H1 (cell line): ENCODE data around the gene VWA7. TPM values are rescaled to one million over a fixed set of nuclear protein-coding genes. Genes with fewer than 3 reads are reported as not detected.

Experiments
- CTCF ChIA-PET: fragments of 300-600 bp; sonication (Branson Sonifier 250); formaldehyde crosslinking; loops from one replicate; lab custom pipeline; 2021; ENCODE audit not compliant: partially characterized antibody; lab: Charles Lee
- POLR2A ChIA-PET: fragments of 300-600 bp; sonication (Branson Sonifier 250); formaldehyde crosslinking; loops from one replicate; lab custom pipeline; 2021; ENCODE audit warnings: inconsistent platforms; ENCODE audit not compliant: partially characterized antibody; lab: Charles Lee
- DNase-seq, 2 experiments: peaks; one replicate each; pipeline versions ENCODE4 v3.0.0 to v3.0.0-alpha.2; 2010 to 2022; ENCODE audit warnings: low spot score in 2 of 2, low read depth in 1 of 2, mixed read lengths in 1 of 2
- FAIRE-seq: peaks from 2 replicates; lab custom pipeline; 2011; peaks lifted over from hg19 to GRCh38; lab: Jason Lieb, UNC
- H2AFZ ChIP-seq: 2 replicates; pipeline ENCODE4 v1.8.1; 2012; ENCODE audit warnings: low read length, inconsistent platforms
- H2AK5ac ChIP-seq: 2 replicates; pipeline ENCODE4 v1.6.1; 2013; ENCODE audit warnings: low read depth, low read length
- H2BK120ac ChIP-seq: replicated peaks from 2 replicates; pipeline ENCODE3; 2013; ENCODE audit warnings: low read depth, low read length, inconsistent platforms
- H2BK12ac ChIP-seq: 2 replicates; pipeline ENCODE4 v1.6.1; 2013; ENCODE audit warnings: low read depth, low read length
- H2BK15ac ChIP-seq: 2 replicates; pipeline ENCODE4 v1.6.1; 2013; ENCODE audit warnings: low read length
- H2BK20ac ChIP-seq: 2 replicates; pipeline ENCODE4 v1.6.1; 2013; ENCODE audit warnings: low read length
- H2BK5ac ChIP-seq: 2 replicates; pipeline ENCODE4 v1.6.1; 2013; ENCODE audit warnings: low read depth, low read length
- H3K14ac ChIP-seq: 2 replicates; pipeline ENCODE4 v1.6.1; 2013; ENCODE audit warnings: inconsistent platforms; ENCODE audit not compliant: insufficient read length
- H3K18ac ChIP-seq: 2 replicates; pipeline ENCODE4 v1.6.1; 2013; ENCODE audit warnings: low read length; ENCODE audit errors: extremely low read depth
- H3K23ac ChIP-seq: 2 replicates; pipeline ENCODE4 v1.6.1; 2013; ENCODE audit warnings: inconsistent platforms; ENCODE audit not compliant: insufficient read length
- H3K23me2 ChIP-seq: 2 replicates; pipeline ENCODE4 v1.6.1; 2013; ENCODE audit warnings: low read depth, low read length
- H3K27ac ChIP-seq: 2 replicates; pipeline ENCODE4 v1.6.1; 2011; ENCODE audit warnings: low read depth, low read length, inconsistent platforms
- H3K27me3 ChIP-seq, 4 experiments: replicated peaks in 1 of 4; 1 replicate in 1 of 4; 2 replicates in 3 of 4; pipeline versions ENCODE4 v1.6.1 to v1.8.1; 2011 to 2013; ENCODE audit warnings: low read length in 3 of 4, mild to moderate bottlenecking in 3 of 4, inconsistent platforms in 2 of 4, mixed read lengths in 2 of 4, moderate library complexity in 1 of 4; ENCODE audit not compliant: control insufficient read depth in 3 of 4, insufficient read depth in 3 of 4; ENCODE audit errors: extremely low read depth in 1 of 4
- H3K36me3 ChIP-seq, 4 experiments: 2 replicates each; pipeline versions ENCODE4 v1.6.1 to v1.8.1; 2011 to 2013; ENCODE audit warnings: mild to moderate bottlenecking in 4 of 4, low read length in 3 of 4, moderate library complexity in 2 of 4, control low read depth in 1 of 4, inconsistent platforms in 1 of 4; ENCODE audit not compliant: insufficient read depth in 4 of 4, control insufficient read depth in 2 of 4
- H3K4ac ChIP-seq: replicated peaks from 2 replicates; pipeline ENCODE3; 2013; ENCODE audit warnings: low read length, low read depth, mixed read lengths, inconsistent platforms; ENCODE audit not compliant: insufficient read length
- H3K4me1 ChIP-seq, 4 experiments: replicated peaks in 1 of 4; 1 replicate in 1 of 4; 2 replicates in 3 of 4; pipeline versions ENCODE4 v1.6.1 to v1.8.1; 2011 to 2013; ENCODE audit warnings: low read length in 3 of 4, inconsistent platforms in 2 of 4, mixed read lengths in 1 of 4; ENCODE audit not compliant: insufficient read depth in 4 of 4, control insufficient read depth in 3 of 4
- H3K4me2 ChIP-seq, 2 experiments: 2 replicates each; pipeline versions ENCODE4 v1.6.1 to v1.8.1; 2011 to 2013; ENCODE audit warnings: low read depth in 2 of 2, low read length in 2 of 2, control low read depth in 1 of 2, inconsistent platforms in 1 of 2, mild to moderate bottlenecking in 1 of 2; ENCODE audit not compliant: insufficient read depth in 1 of 2
- H3K4me3 ChIP-seq, 4 experiments: fragments of 200-600, 300-600 bp in 1 of 4; sonication (generic), shearing (Covaris generic), sonication (Bioruptor Twin) in 1 of 4; 2 replicates each; pipeline versions ENCODE4 v1.5.1 to v1.8.1; 2011 to 2016; ENCODE audit warnings: low read length in 4 of 4, low read depth in 3 of 4, control low read depth in 2 of 4, inconsistent platforms in 2 of 4, mild to moderate bottlenecking in 2 of 4, mixed read lengths in 1 of 4, moderate library complexity in 1 of 4; ENCODE audit not compliant: insufficient read depth in 2 of 4; ENCODE audit errors: extremely low read depth in 1 of 4
- H3K56ac ChIP-seq: replicated peaks from 2 replicates; pipeline ENCODE3; 2013; ENCODE audit warnings: low read depth, mild to moderate bottlenecking, mixed read lengths, low read length, inconsistent platforms; ENCODE audit not compliant: insufficient read length
- H3K79me1 ChIP-seq: 2 replicates; pipeline ENCODE4 v1.6.1; 2013; ENCODE audit warnings: low read depth, low read length, control low read depth
- H3K79me2 ChIP-seq, 2 experiments: 2 replicates each; pipeline versions ENCODE4 v1.6.1 to v1.8.1; 2012 to 2013; ENCODE audit warnings: low read length in 2 of 2, mild to moderate bottlenecking in 2 of 2, inconsistent platforms in 1 of 2; ENCODE audit not compliant: insufficient read depth in 2 of 2, control insufficient read depth in 1 of 2
- H3K9ac ChIP-seq, 4 experiments: replicated peaks in 1 of 4; 1 replicate in 1 of 4; 2 replicates in 3 of 4; pipeline versions ENCODE4 v1.6.1 to v1.8.1; 2011 to 2013; ENCODE audit warnings: low read depth in 3 of 4, low read length in 3 of 4, control low read depth in 2 of 4, mild to moderate bottlenecking in 2 of 4, moderate library complexity in 2 of 4, inconsistent platforms in 1 of 4; ENCODE audit errors: extremely low read depth in 1 of 4
- H3K9me3 ChIP-seq, 2 experiments: 2 replicates each; pipeline versions ENCODE4 v1.6.1 to v1.8.1; 2012 to 2013; ENCODE audit warnings: mild to moderate bottlenecking in 2 of 2, moderate library complexity in 2 of 2, control low read depth in 1 of 2, inconsistent platforms in 1 of 2, low read depth in 1 of 2, low read length in 1 of 2, mixed read lengths in 1 of 2; ENCODE audit not compliant: insufficient read depth in 2 of 2
- H4K20me1 ChIP-seq, 2 experiments: replicated peaks in 1 of 2; 2 replicates each; pipeline versions ENCODE3 to v1.8.1; 2011 to 2013; ENCODE audit warnings: inconsistent platforms in 2 of 2, low read length in 2 of 2, mild to moderate bottlenecking in 1 of 2; ENCODE audit not compliant: insufficient read depth in 2 of 2, control insufficient read depth in 1 of 2
- H4K5ac ChIP-seq: 2 replicates; pipeline ENCODE4 v1.6.1; 2013; ENCODE audit warnings: low read length, low read depth, mixed read lengths, inconsistent platforms; ENCODE audit not compliant: insufficient read length
- H4K8ac ChIP-seq: 2 replicates; pipeline ENCODE4 v1.8.0; 2013; ENCODE audit warnings: mild to moderate bottlenecking, moderate library complexity, low read length, inconsistent platforms; ENCODE audit not compliant: insufficient read depth; ENCODE audit errors: extremely low read depth
- H4K91ac ChIP-seq: replicated peaks from 2 replicates; pipeline ENCODE3; 2013; ENCODE audit warnings: low read length, mixed read lengths, inconsistent platforms; ENCODE audit not compliant: insufficient read length
- ASH2L ChIP-seq: fragments of 200-600, 300-600 bp; sonication (generic); IDR thresholded peaks from one replicate; pipeline ENCODE4 v1.7.1; 2017; ENCODE audit warnings: low read length
- BACH1 ChIP-seq: IDR thresholded peaks from 2 replicates; pipeline ENCODE4 v1.6.1; 2012; ENCODE audit warnings: low read length, improper control_type of control experiment
- EP300 ChIP-seq, 2 experiments: IDR thresholded peaks; 1 replicate in 1 of 2; 2 replicates in 1 of 2; pipeline ENCODE4 v1.6.1; 2011 to 2012; ENCODE audit warnings: low read depth in 2 of 2, low read length in 2 of 2, mild to moderate bottlenecking in 2 of 2, borderline replicate concordance in 1 of 2, inconsistent platforms in 1 of 2, moderate library complexity in 1 of 2
- HDAC6 ChIP-seq: IDR thresholded peaks from one replicate; pipeline ENCODE4 v1.7.1; 2012; ENCODE audit warnings: low read depth, mild to moderate bottlenecking, inconsistent platforms, low read length, moderate library complexity
- JUN ChIP-seq: IDR thresholded peaks from 2 replicates; pipeline ENCODE4 v1.6.1; 2011; ENCODE audit warnings: low read depth, mild to moderate bottlenecking, improper control_type of control experiment, low read length
- JUND ChIP-seq: IDR thresholded peaks from 2 replicates; pipeline ENCODE4 v1.6.1; 2011; ENCODE audit warnings: mild to moderate bottlenecking, improper control_type of control experiment, low read length
- MAFK ChIP-seq: IDR thresholded peaks from 2 replicates; pipeline ENCODE4 v1.6.1; 2012; ENCODE audit warnings: low read depth, mild to moderate bottlenecking, improper control_type of control experiment, low read length
- PHF8 ChIP-seq: fragments of 200-600 bp; sonication (generic); conservative IDR thresholded peaks from 2 replicates; pipeline ENCODE4 v1.7.1; 2012; ENCODE audit warnings: low read depth, mild to moderate bottlenecking, inconsistent platforms, low read length, moderate library complexity
- POLR2AphosphoS5 ChIP-seq: IDR thresholded peaks from 2 replicates; pipeline ENCODE4 v1.6.1; 2011; ENCODE audit warnings: low read depth, low read length
- RXRA ChIP-seq: IDR thresholded peaks from 2 replicates; pipeline ENCODE4 v1.6.1; 2011; ENCODE audit warnings: low read depth, mild to moderate bottlenecking, low read length, moderate library complexity; ENCODE audit not compliant: insufficient read depth
- SUZ12 ChIP-seq: fragments of 200-600 bp; sonication (generic); IDR thresholded peaks from 2 replicates; pipeline ENCODE4 v1.6.1; 2012; ENCODE audit warnings: mild to moderate bottlenecking, inconsistent platforms, low read length, moderate library complexity, mixed read lengths
- ZNF274 ChIP-seq: IDR thresholded peaks from 2 replicates; pipeline ENCODE4 v1.7.0; 2012; ENCODE audit warnings: low read length, borderline replicate concordance; ENCODE audit errors: extremely low read depth
- WGBS, 2 experiments: shearing (Covaris generic) in 1 of 2; methylation state at CpG; one replicate each; pipeline versions ENCODE4 v1.1.6 to v1.1.7; 2013 to 2015; ENCODE audit warnings: low lambda C conversion rate in 2 of 2, mixed read lengths in 2 of 2, inconsistent platforms in 1 of 2, low coverage in 1 of 2, missing lambda C conversion rate in 1 of 2; ENCODE audit not compliant: insufficient replicate concordance in 2 of 2, insufficient coverage in 1 of 2, insufficient read length in 1 of 2; ENCODE audit errors: extremely low coverage in 1 of 2, missing lambda C conversion rate in 1 of 2; 5-methylcytosine and 5-hydroxymethylcytosine counted together
- polyA plus RNA-seq, 7 experiments: library from polyadenylated mRNA; depleted of rRNA in 3 of 7; stranded (reverse) in 5 of 7; unstranded in 2 of 7; fragments of >200 nt in 5 of 7; fragments of 200-250 nt in 2 of 7; gene quantifications; 1 replicate in 5 of 7; 2 replicates in 1 of 7; 4 replicates in 1 of 7; pipeline versions ENCODE4 v1.2.1 to v1.2.3, GENCODE V29; 2011 to 2013; ENCODE audit warnings: missing spikeins in 2 of 7, mixed read lengths in 2 of 7
- total RNA-seq: library from RNA; stranded (reverse); fragmentation: NEBNext Ultra II Directional; extraction: Animal tissue kit (Norgen Biotek cat#: 25700); gene quantifications from 2 replicates; pipeline ENCODE4 v1.2.1, GENCODE V29; 2021
- TF ChIP-seq, protein P1 (sequence below): IDR thresholded peaks from 2 replicates; pipeline ENCODE4 v1.6.1; 2012; ENCODE audit warnings: low read length, inconsistent platforms

Gene VWA7
- total and polyA plus RNA-seq, 2 of the 8 experiments (the other 6 are each of a cell fraction or from before 2014, with no cell fraction given) = 0.82 to 2.1 TPM

DNA sequence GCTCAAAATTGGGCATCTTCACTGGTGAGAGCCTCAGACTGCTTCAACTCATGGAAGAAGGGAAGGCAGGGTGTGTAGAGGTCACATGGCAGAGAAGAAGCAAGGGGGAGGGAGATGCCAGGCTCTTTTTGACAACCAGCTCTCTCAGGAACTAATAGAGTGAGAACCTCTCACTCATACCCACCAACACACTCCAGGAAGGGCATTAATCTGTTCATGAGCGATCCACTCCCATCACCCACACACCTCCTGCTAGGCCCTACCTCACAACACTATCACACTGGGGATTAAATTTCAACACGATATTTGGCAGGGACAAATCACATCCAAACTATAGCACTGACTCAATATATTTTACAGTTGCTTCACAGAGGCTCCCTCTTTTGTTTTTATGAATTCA is 35.3 kb downstream of the VWA7 start:
- WGBS, 2 experiments = 92% methylated on average over 2 of the region's 2 CpGs; no CpG with 5 or more reads in 1 of the 2 experiments
- Histone ChIP-seq H3K4me1 (peaks cover 13 to 19% (median 17%) of the 10 kb centered on the region in 4 experiments), H2BK120ac (no peak overlapping the region), H3K9me3 (no peaks in the 10 kb centered on the region; a peak in 1 of 4 replicates), H3K27me3 (no peaks in the 10 kb centered on the region), H4K20me1 (no peaks in the 10 kb centered on the region), H3K4ac (no peak overlapping the region), H3K9ac (no peak overlapping the region), H2BK12ac (no peak overlapping the region), H3K23me2 (peaks cover 3% of the 10 kb centered on the region), H2BK20ac (no peak overlapping the region), H2BK5ac (no peak overlapping the region), H3K14ac (no peak overlapping the region), H3K36me3 (peaks cover 0 to 12% (median 0%) of the 10 kb centered on the region in 4 experiments; a peak in 3 of 8 replicates), H3K4me2 (no peak overlapping the region), H2AFZ (no peak overlapping the region), H3K4me3 (no peak overlapping the region), H4K5ac (no peak overlapping the region), H2BK15ac (no peak overlapping the region), H4K91ac (no peak overlapping the region), H4K8ac (no peak overlapping the region), H3K56ac (no peak overlapping the region), H3K27ac (no peak overlapping the region), H3K18ac (no peak overlapping the region), H3K23ac (no peak overlapping the region), H2AK5ac (no peak overlapping the region), H3K79me2 (no peaks in the 10 kb centered on the region), H3K79me1 (no peaks in the 10 kb centered on the region)
- ChIA-PET POLR2A (interaction anchor here (0.6 to 8.7 kb wide), 14 partner anchors 9 to 200 kb away, joined by 3 to 73 read pairs (median 10); partner anchors contain the start of genes APOM, BAG6, DDAH2 and DDX39B), CTCF (interaction anchor here (0.6 to 5.9 kb wide), 7 partner anchors 13 to 161 kb away, joined by 3 to 52 read pairs (median 4); partner anchors contain the start of genes DDAH2, EHMT2 and SAPCD1)
- DNase-seq (no peak), FAIRE-seq (no peak)
- TF ChIP-seq, protein P1, sequence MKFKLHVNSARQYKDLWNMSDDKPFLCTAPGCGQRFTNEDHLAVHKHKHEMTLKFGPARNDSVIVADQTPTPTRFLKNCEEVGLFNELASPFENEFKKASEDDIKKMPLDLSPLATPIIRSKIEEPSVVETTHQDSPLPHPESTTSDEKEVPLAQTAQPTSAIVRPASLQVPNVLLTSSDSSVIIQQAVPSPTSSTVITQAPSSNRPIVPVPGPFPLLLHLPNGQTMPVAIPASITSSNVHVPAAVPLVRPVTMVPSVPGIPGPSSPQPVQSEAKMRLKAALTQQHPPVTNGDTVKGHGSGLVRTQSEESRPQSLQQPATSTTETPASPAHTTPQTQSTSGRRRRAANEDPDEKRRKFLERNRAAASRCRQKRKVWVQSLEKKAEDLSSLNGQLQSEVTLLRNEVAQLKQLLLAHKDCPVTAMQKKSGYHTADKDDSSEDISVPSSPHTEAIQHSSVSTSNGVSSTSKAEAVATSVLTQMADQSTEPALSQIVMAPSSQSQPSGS = no peak
- TF ChIP-seq RXRA (no peak), EP300 (IDR thresholded peaks at IDR 0.05; ENCODE audit: borderline replicate concordance in 1 of 2, low read depth in 2 of 2, low read length in 2 of 2) (no peak), JUND (no peak), POLR2AphosphoS5 (no peak), HDAC6 (no peak), ZNF274 (no peak), BACH1 (no peak), JUN (no peak), PHF8 (no peak), ASH2L (no peak), MAFK (no peak), SUZ12 (no peak)
